Cardiac septum (tissue), 1 donor: ENCODE results near the gene C10orf67. TPM values are rescaled to one million over a fixed set of nuclear protein-coding genes. Genes with fewer than 3 reads are reported as not detected.

Source experiments
- microRNA-seq: library from miRNA; unstranded; fragments of <30 nt; microRNA quantifications from one replicate; pipeline ENCODE4 v1.2.0, GENCODE V29; 2020
- total RNA-seq: library from RNA; stranded (reverse); fragmentation: NEBNext Ultra II Directional; extraction: Animal tissue kit (Norgen Biotek cat#: 25700); gene quantifications from one replicate; pipeline ENCODE4 v1.2.1, GENCODE V29; 2021
- donor health status: DM: no; HTN: no; CAD: no.

The C10orf67 gene
- total RNA-seq, 1 donor from 2014 or later, result 0.35 TPM

Small RNAs within 50 kb of the gene (microRNA-seq; reads per million reads assigned to microRNA genes)
- gene MIR1254-2, result not detected

Other genes starting within 250 kb of the C10orf67 start
- gene MSRB2, start 249.2 kb downstream of the C10orf67 start, total RNA-seq, result 132 TPM
- gene PTF1A, start 152.5 kb downstream of the C10orf67 start, total RNA-seq, result not detected
- gene OTUD1, start 94.3 kb upstream of the C10orf67 start, total RNA-seq, result 38.2 TPM